NCI-H1694 treated with DMSO at 0.1 percent for 48 hours (cell line): Measurements from ENCODE around the gene FAM107B.

Experiments used
- DNase-seq: peaks from one replicate; lab custom pipeline; 2025; lab: John Stamatoyannopoulos, UW

Gene FAM107B

GRCh38 chr10:14776546-14776945 is 1.8 kb upstream of the FAM107B start:
- no peak for DNase-seq

GRCh38 chr10:14775656-14776055 is 959 bp upstream of the FAM107B start:
- DNase-seq, result no peak

DNA sequence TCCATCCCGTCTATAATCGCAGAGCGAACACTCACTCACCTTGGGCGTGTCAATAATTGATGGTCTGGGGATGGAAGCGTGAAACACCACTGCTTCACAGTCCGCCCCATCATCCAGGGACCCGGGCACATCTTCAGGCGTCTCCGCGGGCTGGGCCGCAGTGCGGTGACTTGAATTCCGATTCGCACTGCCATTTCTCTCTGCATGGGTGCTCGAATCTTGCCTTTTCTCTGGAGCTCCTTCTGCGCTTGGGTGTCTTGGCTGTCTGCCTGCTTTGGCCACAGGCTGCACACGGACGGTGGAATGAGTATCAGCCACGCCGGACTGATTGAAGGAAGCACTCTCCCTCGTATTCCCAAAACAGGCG is 500 bp downstream of the FAM107B start:
- DNase-seq, result no peak

- no peak for DNase-seq
Observed at GRCh38 chr10:14773551-14774213, 1.0 kb downstream of the FAM107B start.

GRCh38 chr10:14772399-14772798 is 2.3 kb downstream of the FAM107B start:
- no peak for DNase-seq

GRCh38 chr10:14770927-14771326 is 3.8 kb downstream of the FAM107B start:
- no peak for DNase-seq

- DNase-seq, result no peak
Observed at GRCh38 chr10:14761372-14761771, 13.3 kb downstream of the FAM107B start.

DNA sequence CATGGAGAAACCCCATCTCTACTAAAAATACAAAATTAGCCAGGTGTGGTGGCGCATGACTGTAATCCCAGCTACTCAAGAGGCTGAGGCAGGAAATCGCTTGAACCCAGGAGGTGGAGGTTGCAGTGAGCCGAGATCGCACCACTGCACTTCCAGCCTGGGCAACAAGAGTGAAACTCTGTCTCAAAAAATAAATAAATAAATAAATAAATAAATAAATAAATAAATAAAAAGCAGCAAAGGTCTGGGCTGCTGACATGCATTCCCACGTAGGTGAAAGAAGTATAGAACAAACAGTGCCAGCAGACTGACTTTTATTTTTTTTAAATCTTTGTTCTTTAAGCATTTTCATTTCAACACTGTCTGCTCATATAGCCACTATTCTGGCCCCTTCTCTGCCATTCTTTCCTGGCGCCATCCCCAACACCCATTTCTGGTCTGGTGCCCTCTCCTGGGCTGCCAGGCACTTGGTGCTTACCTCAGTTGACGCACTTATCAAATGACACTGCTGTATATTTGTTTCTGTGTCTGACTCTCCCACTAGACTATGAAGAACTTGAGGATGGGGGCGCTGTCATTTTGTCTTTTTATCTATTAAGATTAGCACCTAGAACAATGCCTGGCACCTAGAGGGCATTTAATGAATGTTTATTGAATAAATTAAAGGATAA is 15.6 kb downstream of the FAM107B start:
- DNase-seq, result no peak

GRCh38 chr10:14758451-14758850 is 16.2 kb downstream of the FAM107B start:
- DNase-seq, result no peak

DNA sequence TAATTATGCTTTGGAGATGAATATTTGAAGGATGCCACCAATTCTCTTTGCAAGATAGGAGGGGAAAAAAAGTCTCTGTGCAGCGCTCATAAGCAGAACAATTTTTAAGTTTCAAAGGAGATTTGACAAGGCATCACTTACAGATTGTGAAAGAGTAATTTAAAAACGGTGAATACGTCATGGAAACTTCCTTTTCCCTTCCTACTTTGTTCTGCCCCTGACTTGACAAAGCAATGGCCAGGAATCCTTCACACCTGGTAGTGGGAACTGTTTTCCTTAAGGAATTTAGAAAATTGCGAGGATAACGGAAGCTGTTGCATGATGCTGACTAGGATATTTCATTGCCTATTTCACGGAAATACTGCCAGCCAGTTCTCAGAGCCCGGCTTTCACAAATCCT is 16.7 kb downstream of the FAM107B start:
- no peak for DNase-seq

- no peak for DNase-seq
Observed at GRCh38 chr10:14757394-14757793, 17.3 kb downstream of the FAM107B start.

- no peak for DNase-seq
Observed at GRCh38 chr10:14753441-14753840, 21.3 kb downstream of the FAM107B start.

GRCh38 chr10:14751921-14752320 is 22.8 kb downstream of the FAM107B start:
- peak; percentile 29 for DNase-seq

DNA sequence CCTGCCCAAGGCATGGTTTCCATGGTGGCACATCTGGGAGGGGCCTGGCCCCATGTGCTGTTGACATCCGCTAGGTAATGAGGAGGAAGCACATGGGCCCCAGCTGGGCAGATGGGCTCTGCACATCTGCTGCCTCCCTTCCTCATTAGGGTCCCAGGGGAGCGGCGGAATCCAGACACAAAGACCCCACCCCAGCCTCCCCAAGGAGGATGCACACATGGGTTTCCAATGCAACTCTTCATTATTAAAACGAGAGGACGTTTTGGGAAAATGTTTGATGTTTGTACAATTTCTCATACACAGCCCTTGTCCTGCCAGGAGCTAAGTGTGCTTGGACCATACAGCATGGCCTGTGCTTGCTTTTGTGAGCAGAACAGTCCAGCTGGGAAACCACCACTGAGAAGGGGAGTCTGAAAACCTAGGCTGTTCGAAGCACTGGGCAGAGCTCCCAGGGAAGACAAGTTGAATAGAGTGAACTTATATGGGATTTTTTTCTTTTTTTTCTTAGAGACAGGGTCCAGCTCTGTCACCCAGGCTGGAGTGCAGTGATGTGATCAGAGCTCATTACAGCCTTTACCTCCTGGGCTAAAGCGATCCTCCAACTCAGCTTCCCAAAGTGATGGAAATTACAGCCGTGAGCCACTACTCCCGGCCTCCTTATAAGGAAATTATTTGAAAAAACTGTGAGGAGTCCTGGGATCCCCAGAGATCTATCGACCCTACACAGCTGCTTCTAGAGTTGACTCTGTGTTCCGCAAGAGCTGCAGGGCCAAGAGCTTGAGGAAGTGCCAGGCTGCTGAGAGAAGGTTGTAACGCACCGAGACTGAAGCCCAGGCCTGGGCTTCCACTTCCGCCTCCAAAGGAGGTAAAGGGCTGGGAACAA is 23.4 kb downstream of the FAM107B start:
- peak; percentile 43 for DNase-seq

DNA sequence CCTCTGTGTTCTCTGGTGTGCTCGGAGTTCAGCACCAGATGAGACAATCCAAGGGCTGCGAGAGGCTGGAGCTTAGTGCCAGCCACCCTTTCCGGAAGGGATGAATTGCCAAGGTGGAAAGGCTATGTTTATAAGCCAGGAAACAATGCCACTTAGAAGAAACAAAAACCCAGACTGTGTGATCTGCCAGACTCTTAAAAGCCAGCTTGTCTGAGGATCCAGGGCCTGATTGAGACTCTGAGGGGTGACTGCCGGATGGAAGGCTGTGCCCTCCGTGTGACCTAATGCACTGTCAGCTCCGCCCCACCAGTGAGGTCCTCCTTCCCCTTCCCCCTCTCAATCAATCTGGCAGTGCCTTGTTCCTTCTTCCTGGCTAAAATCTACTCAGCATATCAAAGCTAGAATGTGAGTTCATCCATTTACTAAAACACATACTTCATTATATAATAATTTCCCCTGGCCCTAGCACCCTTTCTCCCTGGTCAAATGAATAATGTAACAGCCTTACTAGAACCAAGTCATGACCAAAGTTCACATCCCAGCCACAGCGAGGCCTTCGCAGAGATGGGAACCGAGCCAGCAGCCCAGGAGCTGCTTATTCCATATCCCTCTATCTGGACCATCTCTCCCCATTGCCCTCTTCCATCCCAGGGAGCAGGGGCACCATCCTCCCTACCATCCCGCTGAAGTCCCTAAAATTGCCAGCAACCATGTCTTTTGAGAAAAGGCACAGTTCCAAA is 25.5 kb downstream of the FAM107B start:
- no peak for DNase-seq

GRCh38 chr10:14748441-14748840 is 26.3 kb downstream of the FAM107B start:
- DNase-seq, result no peak

- DNase-seq, result no peak
Observed at GRCh38 chr10:14742815-14743214, 31.9 kb downstream of the FAM107B start.

DNA sequence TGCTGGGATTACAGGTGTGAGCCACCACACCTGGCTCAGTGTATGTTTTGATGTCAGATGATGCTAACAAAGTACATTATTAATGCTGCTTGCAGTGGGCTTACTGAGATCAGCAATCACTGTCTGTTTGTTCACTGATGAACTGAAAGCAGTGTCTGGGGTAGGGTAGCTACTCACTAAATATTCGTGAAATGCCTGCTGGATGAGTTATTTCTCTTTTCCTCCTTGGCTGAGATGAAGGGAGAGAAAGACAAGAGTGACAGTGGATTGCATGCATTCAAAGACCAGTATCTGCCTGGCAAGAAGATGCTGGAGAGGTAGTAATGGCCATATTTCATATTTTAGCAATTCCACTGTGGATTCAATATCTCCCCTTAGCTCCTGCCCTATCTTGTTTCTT is 32.3 kb downstream of the FAM107B start:
- no peak for DNase-seq

- no peak for DNase-seq
Observed at GRCh38 chr10:14740684-14741247, 33.9 kb downstream of the FAM107B start.

DNA sequence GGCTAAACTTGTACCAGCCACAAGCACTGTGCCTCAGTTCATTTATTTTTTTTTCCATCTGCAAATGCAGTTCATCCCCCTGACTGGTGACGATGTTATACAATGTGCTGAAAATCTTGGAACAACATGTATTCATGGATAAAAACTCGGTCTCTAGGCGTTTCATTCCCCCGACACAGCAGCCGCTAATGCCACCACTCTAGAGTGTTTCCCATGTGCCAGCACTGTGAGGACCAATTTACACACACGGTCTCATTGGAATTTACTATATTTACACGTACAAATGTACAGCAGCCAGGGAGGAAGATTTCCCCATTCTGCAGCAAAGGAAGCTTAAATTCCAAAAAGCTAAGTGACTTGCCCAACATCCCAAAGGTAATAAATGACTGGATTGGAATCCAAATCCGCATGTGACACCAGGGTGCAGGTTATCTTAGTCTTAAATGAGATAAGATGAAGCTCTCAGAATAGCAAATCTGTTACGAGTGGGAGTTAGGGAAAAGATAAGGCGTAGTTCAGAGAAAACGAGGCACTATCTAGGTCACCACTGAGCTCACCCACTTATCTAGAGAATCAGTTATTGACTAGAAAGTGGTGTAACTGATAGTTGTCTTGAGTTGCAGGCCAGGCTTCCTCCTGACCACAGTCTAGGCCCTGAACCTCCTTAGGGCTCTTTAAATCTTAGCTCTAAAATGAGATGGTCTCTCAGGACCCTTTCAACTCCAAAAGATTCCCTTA is 36.7 kb downstream of the FAM107B start:
- no peak for DNase-seq

DNA sequence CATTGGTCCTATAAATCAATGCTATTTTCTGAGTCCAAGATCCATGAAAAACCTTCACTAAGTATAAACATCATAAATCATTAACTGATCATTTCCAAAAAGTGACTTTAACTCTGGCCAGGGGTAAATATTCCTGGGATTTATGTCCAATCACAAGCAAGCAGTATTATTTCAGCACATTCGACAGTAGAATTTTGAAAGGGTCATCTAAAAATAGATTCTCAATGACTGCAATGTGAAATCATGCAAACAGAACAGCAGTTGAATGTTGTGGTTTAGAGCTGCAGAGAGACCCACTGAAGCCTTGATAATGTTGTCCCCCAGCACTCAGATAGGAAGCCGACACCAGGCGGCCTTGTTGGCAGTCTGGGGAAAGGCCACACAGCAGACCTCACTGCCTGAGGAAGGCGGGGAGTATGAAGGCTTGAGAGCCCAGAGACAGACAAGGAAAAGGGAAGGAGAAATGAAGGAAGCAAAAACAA is 38.1 kb downstream of the FAM107B start:
- DNase-seq, result peak; percentile 78
